GM19193 (cell line): ENCODE results near the gene PRMT3.

ENCODE experiments used
- POLR2A ChIP-seq: IDR thresholded peaks from 4 replicates; pipeline ENCODE4 v1.6.1; 2011; ENCODE audit not compliant: insufficient read depth, insufficient read length; ENCODE audit errors: extremely low read depth

Gene PRMT3

DNA sequence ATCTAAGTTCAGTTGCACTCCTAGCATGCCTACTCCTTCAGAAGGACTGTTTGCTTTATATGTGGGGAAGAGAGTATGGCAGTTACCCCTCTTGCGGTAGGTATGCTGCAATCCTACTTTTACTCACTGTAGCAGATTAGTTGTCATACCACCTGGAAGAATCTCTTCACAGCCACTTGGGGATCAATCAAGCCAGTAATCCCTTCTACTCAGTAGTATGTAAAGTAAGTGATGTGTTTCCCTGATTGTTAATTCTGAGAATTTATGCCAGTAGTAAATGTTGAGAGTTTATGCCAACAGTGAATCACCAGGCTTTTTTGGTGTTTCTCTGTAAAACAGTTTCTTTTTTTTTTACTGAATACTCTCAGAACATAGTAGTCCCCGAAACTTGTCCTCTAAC, 34.4 kb downstream of the PRMT3 start:
- no peak for TF ChIP-seq POLR2A

DNA sequence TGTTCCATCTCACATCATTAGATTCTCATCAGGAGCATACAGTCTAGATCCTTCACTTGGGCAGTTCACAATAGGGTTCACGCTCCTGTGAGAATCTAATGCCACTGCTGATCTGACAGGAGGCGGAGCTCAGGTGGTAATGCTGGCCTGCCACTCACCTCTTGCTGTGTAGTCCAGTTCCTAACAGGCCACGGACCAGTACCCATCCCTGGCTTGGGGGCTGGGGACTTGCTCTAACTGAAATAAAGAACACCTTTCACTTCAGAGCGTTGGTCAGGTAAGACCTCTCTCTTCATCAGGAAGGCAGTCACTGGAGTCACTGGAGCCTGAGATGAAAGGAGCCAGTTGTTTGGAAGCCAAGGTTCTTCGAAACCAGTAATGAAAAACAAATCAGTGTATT, 41.7 kb downstream of the PRMT3 start:
- TF ChIP-seq POLR2A: no peak

DNA sequence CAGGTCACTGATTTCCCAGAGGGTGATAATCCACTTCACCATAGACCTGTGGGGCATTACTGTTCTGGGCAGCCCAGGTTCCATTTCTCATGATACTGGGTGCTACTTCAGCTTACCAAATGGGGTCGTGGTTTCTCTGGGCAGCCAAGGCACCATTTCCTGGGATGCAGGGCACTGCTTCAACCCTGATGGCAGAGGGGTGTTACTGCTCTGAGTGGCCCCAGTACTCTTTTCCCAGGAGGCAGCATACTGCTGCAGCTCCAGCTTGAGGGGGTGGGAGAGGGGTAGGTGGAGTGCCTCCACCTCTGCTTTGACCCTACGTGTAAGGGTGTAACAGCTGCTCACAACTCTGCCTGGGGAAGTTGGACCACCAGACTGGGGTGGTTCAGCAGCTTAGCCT, 51.1 kb downstream of the PRMT3 start:
- TF ChIP-seq POLR2A: no peak

DNA sequence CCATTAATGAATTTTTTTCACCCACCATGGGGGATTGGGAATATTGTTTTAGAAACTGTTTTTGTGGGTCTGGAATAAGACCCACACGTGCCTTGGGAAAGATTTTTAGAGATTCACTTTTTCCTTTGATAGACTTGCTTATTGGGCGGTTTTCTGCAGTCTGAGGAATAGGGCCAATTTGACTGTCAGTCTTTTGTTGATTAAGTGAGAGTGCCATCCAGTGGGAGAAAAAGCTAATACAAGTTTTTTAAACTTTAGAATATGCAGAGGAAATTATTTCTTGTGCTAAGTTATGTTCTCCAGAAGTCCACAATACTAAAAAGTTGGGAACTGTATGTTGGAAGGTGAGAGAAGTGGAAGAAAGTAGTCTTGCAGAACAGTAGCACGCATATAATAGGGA, 56.1 kb downstream of the PRMT3 start:
- TF ChIP-seq POLR2A: no peak

DNA sequence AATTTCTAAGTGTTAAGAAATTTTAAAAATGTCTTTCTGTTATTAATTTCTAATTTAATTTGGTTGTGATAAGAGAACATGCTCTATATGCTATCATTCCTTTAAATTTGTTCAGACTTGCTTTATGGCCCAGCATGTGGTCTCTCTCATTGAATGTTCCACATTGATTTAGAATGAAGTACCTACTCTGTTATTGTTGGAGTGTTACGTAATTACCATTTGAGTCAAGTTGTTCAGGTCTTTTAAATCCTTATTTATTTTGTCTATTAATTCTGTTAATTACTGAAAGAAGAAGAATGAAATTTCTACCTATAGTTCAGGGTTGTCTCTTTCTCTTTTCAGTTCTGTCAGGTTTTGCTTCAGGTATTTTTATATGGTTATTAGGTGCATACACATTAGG, 57.0 kb downstream of the PRMT3 start:
- no peak for TF ChIP-seq POLR2A

DNA sequence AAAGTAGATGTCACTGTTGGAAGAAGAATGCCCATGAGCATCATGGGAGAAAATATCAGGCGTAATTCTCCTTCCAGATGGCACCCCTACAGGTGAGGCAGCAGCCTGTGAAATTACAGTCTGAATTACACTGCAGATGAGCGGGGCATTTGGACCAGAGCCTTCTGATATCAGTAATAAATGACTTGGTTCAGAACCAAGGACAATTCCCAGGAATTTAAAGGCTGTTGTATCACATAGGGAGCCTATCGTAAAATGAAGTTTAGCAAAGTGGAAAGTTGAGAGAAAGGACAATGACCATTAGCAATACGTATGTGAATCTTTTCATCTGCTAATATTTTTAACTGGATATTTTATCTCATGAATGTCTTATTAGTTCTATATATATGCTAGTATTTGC, 61.3 kb downstream of the PRMT3 start:
- no peak for TF ChIP-seq POLR2A

DNA sequence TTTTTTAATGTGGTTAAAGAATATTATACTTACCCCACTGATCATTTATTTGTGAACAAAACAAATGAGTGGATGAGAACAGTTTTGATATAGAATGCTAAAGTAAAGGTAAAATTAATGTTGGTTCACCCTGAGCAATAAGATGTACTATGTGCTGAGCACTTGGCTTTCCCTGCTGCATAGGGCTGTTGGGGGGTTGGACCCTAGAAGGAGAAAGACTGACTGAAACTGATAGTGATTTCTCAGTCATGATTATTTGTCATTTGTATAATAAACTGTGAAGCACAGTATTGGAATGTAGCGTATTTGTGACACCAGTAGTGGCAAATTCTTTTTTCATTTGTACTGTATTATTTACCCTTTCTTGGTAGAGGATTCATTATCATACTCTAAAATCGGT, 63.3 kb downstream of the PRMT3 start:
- TF ChIP-seq POLR2A: no peak

DNA sequence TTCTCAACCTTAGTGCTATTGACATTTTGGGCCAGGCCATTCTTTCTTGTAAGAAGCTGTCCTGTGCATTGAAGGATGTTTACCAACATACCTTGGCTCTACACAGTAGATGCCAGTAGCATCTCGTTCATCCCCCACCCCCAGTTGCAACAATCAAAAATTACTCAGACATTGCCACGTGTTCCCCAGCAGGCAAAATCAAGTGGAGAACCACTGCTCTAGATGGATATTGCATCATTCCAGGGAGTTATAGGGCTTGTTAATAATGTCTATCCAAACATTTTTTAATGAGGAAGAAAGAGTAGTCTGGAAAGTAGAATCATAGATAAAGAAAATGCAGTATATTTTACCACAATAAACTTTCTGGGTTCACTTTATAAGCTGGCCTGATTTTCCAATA, 64.1 kb downstream of the PRMT3 start:
- TF ChIP-seq POLR2A: no peak

DNA sequence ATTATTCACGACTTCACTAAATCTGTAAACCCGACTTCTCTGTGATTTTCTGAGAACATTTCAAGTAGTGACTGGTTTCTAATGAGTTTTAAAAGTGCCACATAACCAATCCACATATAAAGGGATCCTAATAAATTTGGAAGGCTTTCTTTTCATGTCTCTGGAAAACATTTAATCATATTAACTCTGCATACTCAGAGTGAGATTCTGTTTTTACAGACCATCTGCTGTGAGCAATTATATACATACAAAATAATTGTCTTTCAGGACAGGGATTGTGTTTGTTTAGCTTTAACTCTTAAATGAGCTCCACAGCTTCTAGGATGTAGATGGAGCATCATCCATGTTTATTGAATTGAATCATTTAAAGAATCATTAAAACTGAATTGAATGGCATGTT, 65.1 kb downstream of the PRMT3 start:
- TF ChIP-seq POLR2A: no peak

DNA sequence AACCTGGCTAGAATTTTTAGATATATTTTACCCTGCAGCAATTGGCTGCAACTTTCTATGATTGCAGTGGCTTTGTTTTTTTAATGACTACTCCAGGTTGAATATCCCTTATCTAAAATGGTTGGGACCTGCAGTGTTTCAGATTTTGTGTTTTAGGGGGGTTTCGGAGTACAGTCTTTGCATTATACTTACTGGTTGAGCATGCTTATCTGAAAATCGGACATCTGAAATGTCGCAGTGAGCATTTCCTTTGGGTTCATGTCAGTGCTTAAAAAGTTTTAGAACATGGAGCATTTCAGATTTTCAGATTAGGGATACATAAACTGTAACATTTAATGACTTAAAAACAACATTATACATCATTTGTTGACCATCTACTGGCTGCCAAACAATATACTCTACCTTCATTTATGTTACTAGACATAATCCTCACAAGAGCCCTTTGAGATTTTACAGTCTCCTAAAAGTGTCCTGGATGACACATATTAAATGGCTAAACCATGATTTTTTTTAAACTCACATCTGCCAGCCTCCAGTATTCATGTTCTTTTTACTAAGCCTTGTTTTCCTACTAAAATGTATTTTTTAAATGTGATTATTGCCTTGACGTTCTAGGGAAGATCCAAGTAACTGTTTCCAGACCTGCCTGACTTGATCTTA, 66.3 kb downstream of the PRMT3 start:
- TF ChIP-seq POLR2A: no peak

DNA sequence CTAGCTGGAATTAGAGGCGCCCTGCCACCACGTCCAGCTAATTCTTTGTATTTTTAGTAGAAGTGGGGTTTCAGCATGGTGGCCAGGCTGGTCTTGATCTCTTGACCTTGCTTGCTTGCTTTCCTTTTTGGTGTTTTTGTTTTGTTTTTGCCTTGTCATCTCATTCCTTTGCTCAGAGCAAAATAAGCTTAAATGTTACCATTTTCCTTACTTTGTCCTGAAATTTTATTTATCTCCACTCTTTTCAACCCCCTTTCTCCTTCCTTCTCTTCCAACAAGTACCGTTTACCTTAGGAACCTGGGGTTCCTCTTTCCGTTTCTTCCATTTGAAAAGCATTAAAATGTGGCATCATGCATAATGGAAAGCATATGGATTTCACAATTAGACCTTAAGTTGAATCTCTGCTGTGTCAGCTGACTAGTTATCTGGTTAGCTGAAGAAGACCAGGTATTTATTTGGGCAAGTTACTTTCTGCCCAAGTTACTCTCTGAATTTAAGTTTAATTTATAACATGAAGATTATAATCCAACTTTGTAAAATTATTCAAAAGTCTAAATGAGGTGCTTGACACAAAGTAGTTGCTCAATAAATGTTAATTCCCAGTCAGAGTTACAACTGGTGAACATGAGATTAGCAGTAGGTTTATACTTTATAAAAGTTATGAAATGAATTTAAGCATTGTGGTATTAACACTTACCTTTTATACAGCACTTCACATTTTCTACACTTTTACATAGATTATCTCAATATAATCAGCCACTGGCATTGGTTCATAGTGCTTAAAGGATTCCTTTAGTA, 69.7 kb downstream of the PRMT3 start:
- no peak for TF ChIP-seq POLR2A

DNA sequence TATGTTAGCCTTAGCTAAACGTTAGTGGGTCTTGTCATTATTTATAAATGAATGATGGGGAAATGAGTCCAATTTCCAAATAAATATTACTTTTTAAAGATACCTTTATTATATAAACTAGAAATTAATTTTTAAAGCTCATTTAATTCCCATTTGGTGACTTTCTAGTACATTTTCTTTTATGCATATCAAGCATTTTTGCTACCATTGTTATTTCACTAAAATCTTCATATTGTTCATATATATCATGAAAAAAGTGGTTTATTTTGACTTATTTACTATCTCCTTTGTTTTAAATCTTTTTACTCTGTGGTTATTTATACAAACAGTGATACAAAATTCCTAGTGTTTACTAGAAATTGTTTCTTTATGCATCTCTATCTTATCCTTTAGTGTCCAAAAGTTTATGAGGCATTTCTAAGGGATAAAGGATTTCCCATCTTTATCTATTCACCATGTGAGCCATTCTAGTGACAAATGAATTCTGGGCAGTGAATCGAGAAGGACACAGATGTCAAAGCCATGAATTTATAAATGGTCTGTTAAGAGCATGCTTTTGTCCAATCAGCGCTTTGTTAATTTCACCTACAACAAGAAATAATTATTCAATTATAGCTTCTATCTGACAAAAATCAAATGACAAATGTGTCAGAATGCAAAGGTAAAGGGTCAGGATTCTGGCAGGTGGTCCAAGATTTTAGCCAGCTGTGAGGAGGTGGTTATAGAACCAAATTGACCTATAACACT, 70.6 kb downstream of the PRMT3 start:
- TF ChIP-seq POLR2A: no peak

DNA sequence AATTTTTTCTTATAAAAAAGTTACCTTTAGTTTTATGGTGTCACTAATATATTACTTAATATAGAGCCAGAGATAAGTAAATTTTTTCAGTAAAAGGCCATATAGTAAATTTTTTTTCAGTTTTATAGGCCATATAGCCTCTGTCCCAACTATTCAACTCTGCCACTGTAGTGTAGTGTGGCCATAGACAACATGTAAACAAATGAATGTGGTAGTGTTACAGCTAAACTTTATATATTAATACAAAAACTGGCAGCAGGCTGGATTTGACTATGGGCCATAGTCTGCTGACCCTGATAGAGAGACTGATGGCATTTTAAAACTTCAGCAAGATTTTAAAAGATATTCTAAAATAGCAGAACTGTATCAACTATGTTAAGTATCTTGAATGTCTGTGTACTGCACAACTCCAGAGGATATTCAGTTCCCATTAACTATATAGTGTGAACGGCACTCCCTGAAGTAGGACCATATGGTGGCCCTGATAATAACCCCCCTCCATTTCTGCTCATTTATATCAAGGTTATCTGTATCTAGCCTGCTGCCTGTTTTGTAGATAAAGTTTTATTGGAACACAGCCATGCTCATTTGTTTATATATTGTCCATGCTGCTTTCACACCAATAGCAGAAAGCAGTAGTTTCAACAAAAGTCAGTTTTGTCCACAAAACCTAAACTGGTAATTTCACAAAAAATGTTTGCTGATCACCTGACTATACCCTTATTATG, 71.6 kb downstream of the PRMT3 start:
- TF ChIP-seq POLR2A: no peak

DNA sequence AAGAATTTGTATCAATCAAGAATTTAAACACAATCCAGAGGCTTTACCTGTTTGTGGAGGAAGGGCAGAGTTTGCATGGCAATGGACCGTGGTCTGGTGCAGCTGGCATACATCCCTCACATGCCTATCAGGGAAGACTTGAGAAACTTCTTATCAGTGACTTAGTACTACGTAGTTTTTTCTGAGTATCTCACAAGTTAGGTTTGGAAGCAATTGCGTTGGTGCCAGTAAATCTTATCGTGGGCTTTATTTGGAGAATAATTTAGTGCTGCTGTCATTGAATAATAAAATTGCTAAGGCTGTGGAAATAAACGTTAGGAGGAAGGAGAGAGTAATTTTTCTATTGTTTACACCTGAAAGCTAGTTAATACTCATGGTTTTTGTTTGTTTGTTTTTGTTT, 72.3 kb downstream of the PRMT3 start:
- no peak for TF ChIP-seq POLR2A

DNA sequence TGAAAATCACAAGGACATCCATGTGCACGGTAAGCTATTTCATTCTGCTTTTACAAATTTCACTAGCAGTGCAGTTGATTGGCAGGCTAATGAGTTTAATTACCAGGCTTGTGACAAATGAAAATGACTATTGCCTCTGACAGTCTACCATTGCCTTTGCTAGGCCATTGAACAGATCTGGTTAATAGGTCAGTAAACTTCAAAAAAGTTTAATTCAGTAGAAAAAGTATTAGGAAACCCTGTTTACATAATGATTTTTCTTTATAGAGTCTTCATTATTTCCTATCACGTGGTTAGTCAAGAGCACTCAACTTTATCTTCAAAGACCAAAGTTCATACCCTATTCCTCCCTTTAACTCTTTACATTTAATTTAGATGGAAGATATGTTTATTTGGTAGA, 77.0 kb downstream of the PRMT3 start:
- TF ChIP-seq POLR2A: no peak
